GM12873 (cell line): Measurements from ENCODE around the gene AIG1.

Experiments
- CTCF ChIP-seq: IDR thresholded peaks from 2 replicates; pipeline ENCODE4 v1.5.1; 2012; ENCODE audit warnings: low read depth, mild to moderate bottlenecking, moderate library complexity, low read length, control low read depth; ENCODE audit not compliant: insufficient read depth; ENCODE audit errors: missing control alignments

AIG1 gene

GRCh38 chr6:143215771-143216170 lies 155.1 kb downstream of the AIG1 start:
- no peak for TF ChIP-seq CTCF

GRCh38 chr6:143218233-143218632 lies 157.5 kb downstream of the AIG1 start:
- TF ChIP-seq CTCF: no peak

GRCh38 chr6:143221698-143222097 lies 161.0 kb downstream of the AIG1 start:
- TF ChIP-seq CTCF: no peak

DNA sequence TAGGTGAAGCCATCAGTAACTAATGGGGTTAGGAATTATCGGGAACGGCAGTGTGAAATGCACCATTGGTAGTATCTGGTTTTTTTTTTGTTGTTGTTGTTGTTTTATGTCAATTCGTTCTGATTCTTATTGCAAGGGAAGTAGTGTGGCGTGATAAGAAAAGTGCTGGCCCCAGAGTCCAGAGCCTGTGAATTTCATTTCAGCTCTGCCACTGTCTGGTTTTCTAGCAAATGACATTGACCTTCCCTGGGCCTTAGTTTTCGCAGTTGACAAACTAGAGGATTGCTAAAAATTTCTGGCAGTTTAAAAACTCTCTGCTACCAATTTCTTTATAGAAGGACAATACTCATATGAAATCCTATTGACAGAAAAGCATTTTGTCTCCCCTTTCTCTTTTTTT lies 161.6 kb downstream of the AIG1 start:
- no peak for TF ChIP-seq CTCF

DNA sequence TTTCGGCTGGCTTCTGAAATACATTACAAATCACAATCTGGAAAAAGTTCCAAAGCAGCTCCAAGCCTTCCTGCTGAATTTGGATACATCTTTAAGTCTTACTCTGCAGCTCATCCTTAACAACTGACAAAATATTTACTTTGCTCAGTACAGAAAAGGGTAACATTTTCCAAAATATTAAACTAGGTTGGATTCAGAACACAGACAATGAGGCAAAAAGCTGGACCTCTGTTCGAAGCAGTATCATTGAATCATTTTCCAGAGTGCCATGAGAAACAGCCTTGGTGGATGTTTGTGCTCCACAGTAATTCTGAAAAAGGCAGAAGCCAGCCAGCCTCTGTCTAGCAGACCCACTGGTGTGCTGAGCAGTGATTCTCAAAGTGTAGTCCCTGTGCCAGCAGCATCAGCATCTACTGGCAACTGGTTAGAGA lies 162.1 kb downstream of the AIG1 start:
- no peak for TF ChIP-seq CTCF

DNA sequence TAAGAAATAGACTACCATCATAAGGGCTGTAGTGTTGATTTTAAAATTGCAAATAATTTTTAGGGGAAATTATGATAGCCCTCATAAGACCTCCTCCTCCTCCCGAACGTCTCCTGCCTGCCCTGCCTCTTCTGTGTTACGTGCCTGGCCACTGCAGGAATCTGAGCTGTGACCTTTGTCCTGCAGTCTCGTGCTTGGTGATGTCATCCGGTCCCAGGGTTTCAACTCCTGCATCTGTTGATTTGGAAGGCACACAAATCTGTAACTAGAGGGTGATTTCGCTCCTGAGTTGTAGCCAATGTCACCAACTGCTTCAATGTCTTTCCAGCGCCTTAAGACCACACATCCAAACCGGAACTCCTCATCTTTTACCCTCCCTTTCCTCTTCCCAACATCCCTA lies 163.2 kb downstream of the AIG1 start:
- no peak for TF ChIP-seq CTCF

- no peak for TF ChIP-seq CTCF
Measured at GRCh38 chr6:143224516-143224915, 163.8 kb downstream of the AIG1 start.
